HFF-Myc (cell line): ENCODE data around the gene LNX1.

Experiments used
- DNase-seq: peaks from one replicate; pipeline ENCODE4 v3.0.0-alpha.2; 2011; ENCODE audit warnings: low read depth; ENCODE audit errors: extremely low read depth
- H3K4me3 ChIP-seq: replicated peaks from 2 replicates; pipeline ENCODE4 v1.5.1; 2011; ENCODE audit warnings: low read depth, mild to moderate bottlenecking, control low read depth, low read length
- CTCF ChIP-seq: IDR thresholded peaks from 2 replicates; pipeline ENCODE4 v1.5.1; 2012; ENCODE audit warnings: mild to moderate bottlenecking, low read depth, low read length, control low read depth; ENCODE audit errors: missing control alignments

LNX1 gene

DNA sequence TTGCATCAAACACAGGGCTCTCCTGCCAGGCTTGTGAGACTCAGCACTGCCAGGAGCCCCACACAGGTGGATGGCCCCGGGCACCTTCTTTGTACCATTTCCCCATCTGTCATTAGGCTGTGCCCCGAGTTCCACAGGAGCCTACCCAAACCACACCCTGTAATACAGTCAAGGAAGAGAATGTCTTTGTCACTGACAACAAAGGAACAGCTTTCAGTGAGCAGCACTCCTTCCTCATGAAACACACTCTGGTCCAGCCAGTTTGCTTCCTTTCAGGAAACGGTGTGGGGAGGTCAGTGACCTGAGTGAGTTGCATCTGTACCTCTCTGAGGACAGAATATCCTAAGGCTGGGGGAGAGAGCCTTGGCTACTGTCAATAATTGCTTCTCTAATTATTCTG, 53.7 kb downstream of the LNX1 start:
- no peak for DNase-seq
- no peak overlapping the region for H3K4me3 ChIP-seq

DNA sequence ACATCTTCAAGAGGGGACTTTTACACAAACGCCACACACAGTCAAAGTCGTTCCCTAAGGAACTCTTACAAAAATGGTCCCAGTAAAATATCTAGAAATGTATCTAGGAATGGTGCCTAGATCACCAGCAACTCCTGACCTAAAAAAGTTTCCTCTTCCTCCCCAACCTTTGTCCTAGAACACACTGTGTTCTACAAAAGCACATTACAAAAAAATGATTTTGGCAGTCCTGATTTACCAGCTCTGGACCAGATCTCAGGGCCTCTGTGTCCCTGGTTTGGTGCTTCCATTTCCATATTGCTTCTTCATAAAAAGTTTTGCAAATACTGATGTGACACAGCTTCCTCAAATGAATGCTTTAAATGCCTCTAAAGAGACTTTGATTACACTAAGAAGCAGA, 55.0 kb downstream of the LNX1 start:
- DNase-seq = no peak
- no peak for TF ChIP-seq CTCF
- H3K4me3 ChIP-seq = no peak overlapping the region

More for the DNA sequence above, 53.7 kb downstream of the LNX1 start:
- TF ChIP-seq CTCF = no peak

DNA sequence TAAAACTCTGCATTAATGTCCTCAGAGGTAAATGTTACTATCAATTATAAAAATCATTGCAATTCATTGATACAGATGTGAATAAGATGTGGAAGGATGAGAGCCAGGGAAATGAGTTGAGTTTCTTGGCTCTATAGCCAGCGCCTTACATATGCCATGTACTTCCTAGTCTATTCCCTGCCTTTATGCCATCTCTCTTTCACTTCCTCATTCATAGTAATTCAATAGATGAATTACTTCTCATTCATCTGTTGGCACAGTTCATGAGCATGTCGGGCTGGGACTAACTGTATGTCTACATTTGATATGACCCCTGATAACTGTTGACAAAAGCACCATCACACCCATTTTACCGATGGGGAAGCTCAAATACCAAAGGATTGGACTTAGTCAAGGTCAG, 55.7 kb downstream of the LNX1 start:
- no peak overlapping the region for H3K4me3 ChIP-seq
- no peak for DNase-seq
- no peak for TF ChIP-seq CTCF

- DNase-seq = no peak
- TF ChIP-seq CTCF = no peak
- no peak overlapping the region for H3K4me3 ChIP-seq
Measured at GRCh38 chr4:53534684-53535083, 56.6 kb downstream of the LNX1 start.

- DNase-seq = no peak
- TF ChIP-seq CTCF = no peak
- no peak overlapping the region for H3K4me3 ChIP-seq
Measured at GRCh38 chr4:53532521-53532920, 58.8 kb downstream of the LNX1 start.

DNA sequence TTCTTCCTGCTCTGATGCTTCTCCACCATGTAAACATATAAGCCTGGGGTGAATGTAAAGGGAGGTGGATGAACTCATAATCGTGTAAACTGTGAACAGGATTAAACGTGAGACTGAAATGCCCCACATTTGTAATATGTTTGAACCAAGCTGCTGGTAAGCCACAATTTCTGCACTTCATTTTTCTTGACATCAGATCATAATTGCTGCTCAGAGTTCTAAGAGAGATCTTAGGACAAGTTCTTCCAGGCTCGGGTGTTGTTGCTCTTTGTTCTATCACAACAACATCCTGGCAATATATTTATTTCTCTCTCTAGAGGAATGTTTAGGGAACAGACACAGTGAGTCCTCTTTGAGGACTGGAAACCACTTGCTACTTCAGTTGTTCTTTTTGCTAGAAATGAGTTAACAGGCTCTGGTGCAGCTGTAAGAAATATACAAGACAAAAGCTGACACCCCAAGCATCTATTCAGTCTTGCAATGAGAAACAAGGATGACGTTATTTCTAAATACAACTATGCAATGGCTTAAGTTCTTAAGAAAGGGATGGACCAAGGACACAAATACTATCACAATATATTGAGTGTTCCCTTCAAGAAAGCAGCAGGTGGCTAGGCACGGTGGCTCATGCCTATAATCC, 59.6 kb downstream of the LNX1 start:
- no peak for TF ChIP-seq CTCF
- no peak overlapping the region for H3K4me3 ChIP-seq
- no peak for DNase-seq

- no peak for TF ChIP-seq CTCF
- no peak for DNase-seq
- H3K4me3 ChIP-seq = no peak overlapping the region
Measured at GRCh38 chr4:53529025-53529424, 62.3 kb downstream of the LNX1 start.
